Sigmoid colon (tissue), 3 donors: ENCODE results near the gene AQP12B.

ENCODE experiments used
- CTCF ChIP-seq, 4 experiments: fragments of 450-650 bp in 3 of 4; fragments of 200-600 bp in 1 of 4; IDR thresholded peaks; one replicate each; pipeline ENCODE4 v1.5.1; 2016 to 2019; ENCODE audit warnings: antibody characterized with exemption in 4 of 4, mild to moderate bottlenecking in 3 of 4, moderate library complexity in 2 of 4
- POLR2A ChIP-seq, 2 donors: fragments of 450-650 bp; IDR thresholded peaks; one replicate each; pipeline ENCODE4 v1.6.1; 2016; ENCODE audit warnings: antibody characterized with exemption in 2 of 2, mild to moderate bottlenecking in 2 of 2, moderate library complexity in 2 of 2

- no peak for TF ChIP-seq CTCF (IDR thresholded peaks at IDR 0.05)
- no peak for TF ChIP-seq POLR2A (IDR thresholded peaks at IDR 0.05)
Observed at GRCh38 chr2:240672076-240672700, 10.5 kb downstream of the AQP12B start.
